ENCODE measurements around the gene S100A16. TPM values are rescaled to one million over a fixed set of nuclear protein-coding genes. Genes with fewer than 3 reads are reported as not detected.
"Not testable (repeated sequence)": the region's sequence is repeated elsewhere in the genome, so short reads cannot be mapped to it uniquely, and the experiment has no call there.

Gene S100A16
- total RNA-seq, 2 donors from 2014 or later: 48.2 to 64.7 TPM

DNA sequence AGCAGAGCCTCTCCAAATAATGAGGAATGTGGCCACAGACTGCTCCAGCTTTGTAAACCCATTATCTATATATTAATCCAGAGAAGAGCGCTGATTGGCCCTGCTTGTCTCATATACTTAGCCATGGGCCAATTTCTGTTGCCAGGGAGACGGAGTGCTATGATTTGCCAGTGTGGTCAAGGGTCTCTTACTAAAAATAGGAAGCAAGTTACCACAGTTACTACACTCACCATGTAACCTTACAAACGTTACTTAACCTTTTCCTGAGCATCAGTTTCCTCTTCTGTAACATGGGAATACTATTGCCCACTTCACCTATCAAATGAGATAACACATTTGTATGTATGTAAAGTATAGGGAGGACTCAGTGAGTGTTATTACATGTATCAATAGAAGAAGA, 39.6 kb downstream of the S100A16 start:
- intact Hi-C loops (cut with DNase I): loop anchor here in 1 of 2 donors (5.0 to 10.0 kb wide), 2 partner anchors 44 to 91 kb away; partner anchors contain the start of gene S100A14
- ATAC-seq (no peak), DNase-seq (no peak)

GRCh38 chr1:153572569-153573015, 40.3 kb downstream of the S100A16 start:
- ATAC-seq (peak; percentile 81 to 90), DNase-seq (peak; percentile 87)
- intact Hi-C loops (cut with DNase I): loop anchor here in 1 of 2 donors (5.0 to 10.0 kb wide), 2 partner anchors 45 to 92 kb away; partner anchors contain the start of gene S100A14

DNA sequence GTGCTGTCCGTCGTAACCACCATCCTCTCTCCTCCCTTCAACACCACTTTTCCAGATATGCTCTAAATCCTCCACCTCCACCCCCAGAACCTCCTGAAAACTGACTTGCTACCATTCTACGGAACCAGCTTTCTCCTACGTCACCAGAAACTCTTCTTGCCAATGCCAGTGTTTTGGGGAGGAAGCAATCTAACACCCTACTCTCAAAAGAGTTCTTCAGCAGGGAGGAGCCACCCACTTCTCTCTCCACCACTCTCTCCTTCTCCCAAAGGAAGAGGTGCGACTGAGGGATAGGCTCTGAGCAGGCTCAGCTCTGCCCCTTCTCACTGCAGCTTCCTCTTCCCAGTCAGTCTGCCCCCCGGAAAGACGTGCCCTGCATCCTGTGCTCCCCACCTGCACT, 41.2 kb downstream of the S100A16 start:
- intact Hi-C loops (cut with DNase I): loop anchor here in 1 of 2 donors (5.0 to 10.0 kb wide), 2 partner anchors 46 to 93 kb away; partner anchors contain the start of gene S100A14
- no peak for DNase-seq
- ATAC-seq: no peak

- intact Hi-C loops (cut with DNase I): loop anchor here in 1 of 2 donors (5.0 to 10.0 kb wide), 2 partner anchors 46 to 94 kb away; partner anchors contain the start of gene S100A14
- DNase-seq (no peak), ATAC-seq (no peak)
These were observed 42.1 kb downstream of the S100A16 start for GRCh38 chr1:153570874-153571273.

- no peak for DNase-seq
- intact Hi-C loops (cut with DNase I): loop anchor here (2.0 to 5.0 kb wide), 3 partner anchors 37 to 217 kb away; no protein-coding TSS in a partner anchor
These were observed 43.5 kb downstream of the S100A16 start for GRCh38 chr1:153569465-153569864.

DNA sequence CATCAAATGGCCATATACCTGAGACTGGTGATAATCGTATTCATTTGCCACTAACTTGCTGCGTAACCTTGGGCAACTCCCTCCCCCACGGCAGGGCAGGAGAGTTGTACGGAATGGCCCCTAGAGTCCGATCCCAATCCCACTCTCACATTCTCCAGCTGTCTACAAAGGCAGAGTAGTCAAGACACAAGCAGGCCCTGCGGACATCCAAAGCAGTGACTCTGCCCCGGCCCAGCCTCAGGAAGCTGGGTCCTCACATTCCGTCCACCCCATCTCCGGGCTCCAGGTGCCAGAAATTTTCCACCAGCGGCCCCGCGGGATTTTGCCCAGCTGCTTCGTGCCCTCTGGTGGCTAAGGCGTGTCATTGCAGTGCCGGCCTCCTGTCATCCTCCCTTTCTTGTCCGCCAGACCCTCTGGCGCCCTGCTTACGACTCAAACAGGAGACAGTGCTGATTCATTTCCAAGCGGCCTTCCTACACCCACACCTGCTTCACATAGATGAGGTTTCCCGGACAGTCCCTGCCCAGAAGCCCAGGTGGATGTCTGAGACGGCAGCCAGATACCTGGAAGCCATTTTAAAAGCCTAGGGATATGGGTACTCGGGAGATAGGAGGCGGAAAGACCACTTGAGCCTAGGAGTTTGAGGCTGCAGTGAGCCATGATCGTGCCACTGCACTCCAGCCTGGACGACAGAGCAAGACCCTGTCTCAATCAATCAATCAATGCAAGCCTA, 44.4 kb downstream of the S100A16 start:
- DNase-seq (peak; percentile 91), ATAC-seq (peak; percentile 16 to 35)
- intact Hi-C loops (cut with DNase I): loop anchor here (1.0 to 5.0 kb wide), 4 partner anchors 36 to 216 kb away; no protein-coding TSS in a partner anchor

More at GRCh38 chr1:153569465-153569864, 43.5 kb downstream of the S100A16 start:
- no peak for ATAC-seq

- peak; percentile 29 for DNase-seq
- ATAC-seq: peak in 1 of 2 donors; percentile 31
- intact Hi-C loops (cut with DNase I): loop anchor here (1.0 to 5.0 kb wide), 5 partner anchors 33 to 215 kb away; partner anchors contain the start of gene S100A6 (in 1 of the 2)
These were observed 45.1 kb downstream of the S100A16 start for GRCh38 chr1:153567621-153568366.

DNA sequence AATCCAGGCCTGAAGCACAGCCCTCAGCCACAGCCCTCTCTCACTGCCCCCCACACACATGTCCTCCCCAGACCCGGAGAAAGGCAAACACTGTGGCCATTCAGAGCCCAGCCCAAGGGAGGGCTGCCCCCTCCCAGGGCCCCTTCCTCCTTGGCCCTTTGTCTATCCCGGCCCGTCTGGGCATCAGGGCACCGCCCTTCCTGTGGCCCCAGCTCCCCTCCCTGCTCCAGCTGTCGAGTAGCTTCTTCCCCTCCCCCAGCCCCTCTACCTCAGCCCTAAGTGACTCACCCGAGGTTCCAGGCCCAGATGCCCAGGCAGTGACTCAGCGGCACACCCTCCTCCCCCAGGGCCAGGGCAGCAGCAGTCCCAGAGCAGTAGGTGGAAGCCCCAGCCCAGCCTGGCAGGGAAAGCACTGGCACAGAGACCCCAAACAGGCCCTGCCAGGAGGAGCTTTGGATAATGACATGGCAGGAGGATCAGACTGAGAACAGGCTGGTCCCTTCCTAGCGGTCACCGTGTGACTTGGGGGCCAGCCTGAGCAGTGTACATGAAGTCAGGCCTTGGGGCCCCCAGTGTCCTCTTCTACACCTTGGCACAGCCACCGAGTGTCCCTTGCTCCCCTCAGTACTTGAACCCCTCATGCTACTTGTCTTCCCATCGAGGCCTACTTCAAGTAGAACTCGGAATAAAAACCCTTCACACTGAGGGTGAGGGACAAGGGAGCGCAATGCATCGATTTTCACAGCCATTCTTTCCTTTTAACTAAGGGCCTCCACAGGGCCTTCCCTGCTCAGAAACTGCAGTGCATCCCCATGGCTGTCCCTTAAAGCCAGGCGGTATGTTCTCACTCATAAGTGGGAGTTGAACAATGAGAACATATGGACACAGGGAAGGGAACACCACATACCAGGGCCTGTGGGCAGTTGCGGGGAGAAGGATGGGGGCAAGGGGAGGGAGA, 46.2 kb downstream of the S100A16 start:
- ATAC-seq (peak; percentile 86 to 93), DNase-seq (peak; percentile 97)
- intact Hi-C loops (cut with DNase I): loop anchor here (2.0 to 5.0 kb wide), 3 partner anchors 32 to 214 kb away; partner anchors contain the start of gene S100A6 (in 1 of the 2)

- intact Hi-C loops (cut with DNase I): loop anchor here (2.0 to 5.0 kb wide), 3 partner anchors 31 to 213 kb away; partner anchors contain the start of gene S100A6 (in 1 of the 2)
These were observed 47.2 kb downstream of the S100A16 start, which contains the start of gene S100A2 for GRCh38 chr1:153565529-153566374. TSS of gene S100A2 (minus strand) at chr1:153565844. CDS start at chr1:153563877, 1,967 bp downstream.

DNA sequence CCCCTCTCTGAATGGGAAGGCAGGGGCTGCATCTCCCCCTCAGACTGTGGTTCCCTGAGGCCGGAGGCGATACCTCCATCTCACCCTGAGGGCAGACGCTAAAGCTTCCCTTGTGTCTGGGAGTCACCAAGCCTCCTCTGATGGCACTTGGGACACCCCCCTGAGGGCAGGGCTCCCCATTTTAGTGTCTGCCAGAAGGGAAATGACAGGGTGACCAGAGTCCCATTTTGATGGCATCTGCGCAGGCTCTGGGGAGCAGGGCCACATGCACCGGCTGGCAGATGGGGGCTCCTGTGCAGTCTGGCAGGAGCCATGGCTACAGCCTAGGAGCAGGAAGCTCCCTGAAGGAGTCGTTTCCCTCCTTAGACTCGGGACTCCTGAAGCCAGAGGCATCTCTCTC, 48.9 kb downstream of the S100A16 start:
- intact Hi-C loops (cut with DNase I): no loop called here
- ATAC-seq (no peak), DNase-seq (no peak)

More at GRCh38 chr1:153565529-153566374, 47.2 kb downstream of the S100A16 start, which contains the start of gene S100A2:
- peak; percentile 67 for DNase-seq
- ATAC-seq: peak; percentile 17 to 73

DNA sequence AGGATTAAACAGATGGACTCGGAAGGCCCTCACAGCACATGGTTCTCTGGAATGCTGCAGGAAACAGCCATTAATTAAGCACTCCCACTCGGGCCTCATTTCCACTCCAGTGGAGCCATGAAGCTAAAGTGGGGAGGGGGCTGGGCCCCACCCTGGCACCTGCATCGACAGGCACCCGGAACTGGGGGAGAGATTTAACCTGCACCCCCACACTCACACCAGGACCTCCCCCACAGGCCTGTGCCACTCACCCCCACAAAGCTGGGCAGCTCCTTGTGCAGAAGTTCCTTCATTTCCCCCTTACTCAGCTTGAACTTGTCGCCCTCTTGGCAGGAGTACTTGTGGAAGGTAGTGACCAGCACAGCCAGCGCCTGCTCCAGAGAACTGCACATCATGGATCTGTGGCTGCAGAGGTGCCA, 49.4 kb downstream of the S100A16 start:
- DNase-seq: no peak
- no peak for ATAC-seq
- intact Hi-C loops (cut with DNase I): no loop called here

DNA sequence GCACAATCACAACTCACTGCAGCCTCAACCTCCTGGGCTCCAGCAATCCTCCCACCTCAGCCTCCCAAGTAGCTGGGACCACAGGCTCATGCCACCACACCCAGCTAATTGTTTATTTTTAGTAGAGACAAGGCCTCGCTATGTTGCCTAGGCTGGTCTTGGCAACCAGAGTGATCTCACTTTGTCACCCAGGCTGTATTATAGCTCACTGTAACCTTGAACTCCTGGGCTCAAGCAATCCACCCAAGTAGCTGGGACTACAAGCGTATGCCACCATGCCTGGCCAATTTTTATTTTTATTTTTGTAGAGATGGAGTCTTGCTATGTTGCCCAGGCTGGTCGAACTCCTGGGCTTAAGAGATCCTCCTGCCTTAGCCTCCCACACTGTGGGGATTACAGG, 50.9 kb downstream of the S100A16 start:
- ATAC-seq; DNase-seq; intact Hi-C loops (cut with DNase I): not testable (repeated sequence)

DNA sequence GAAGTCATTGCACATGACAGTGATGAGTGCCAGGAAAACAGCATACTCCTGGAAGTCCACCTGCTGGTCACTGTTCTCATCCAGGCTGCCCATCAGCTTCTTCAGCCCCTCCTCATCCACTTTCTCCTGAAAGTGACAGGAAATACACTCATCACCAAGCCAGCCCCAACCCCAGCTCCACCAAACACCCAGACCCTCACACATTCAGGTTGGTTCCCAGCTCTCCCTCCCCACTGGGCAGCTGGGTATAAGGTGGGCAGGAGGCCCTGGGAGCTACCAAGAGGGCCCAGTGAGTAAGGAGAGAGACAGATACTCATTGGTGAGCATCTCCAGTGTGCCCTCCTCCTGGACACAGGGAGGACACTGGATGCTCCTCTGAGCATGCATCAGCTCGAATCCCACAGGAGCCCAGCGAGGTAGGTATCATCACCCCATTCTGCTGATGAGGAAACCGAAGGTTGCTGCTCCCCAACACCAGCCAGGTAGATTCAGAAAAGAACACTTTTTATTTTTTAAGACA, 51.4 kb downstream of the S100A16 start:
- no peak for DNase-seq
- no peak for ATAC-seq
- intact Hi-C loops (cut with DNase I): no loop called here

- ATAC-seq: no peak
- intact Hi-C loops (cut with DNase I): no loop called here
- no peak for DNase-seq
These were observed 52.0 kb downstream of the S100A16 start for GRCh38 chr1:153560771-153561465.

- intact Hi-C loops (cut with DNase I): no loop called here
- no peak for DNase-seq
- no peak for ATAC-seq
These were observed 52.7 kb downstream of the S100A16 start for GRCh38 chr1:153560241-153560640.

- DNase-seq (no peak), ATAC-seq (no peak)
- intact Hi-C loops (cut with DNase I): no loop called here
These were observed 55.1 kb downstream of the S100A16 start for GRCh38 chr1:153557877-153558276.

Measured in left cardiac atrium (tissue), 4 donors.